ENCODE results near the gene VSIG10L.

Gene VSIG10L

GRCh38 chr19:51359294-51359693 lies 17.4 kb upstream of the VSIG10L start:
- peaks cover 25% of the 10 kb centered on the region for H3K4me1 ChIP-seq (ENCODE audit: control insufficient read depth, insufficient read depth, low read length)
- H3K9ac ChIP-seq (ENCODE audit: low read length), result no peak overlapping the region
- no peaks in the 10 kb centered on the region for H3K9me3 ChIP-seq (ENCODE audit: control insufficient read depth, low read length)
- no peak overlapping the region for H3K4me3 ChIP-seq (ENCODE audit: low read length)
- no peaks in the 10 kb centered on the region for H3K27me3 ChIP-seq (ENCODE audit: control insufficient read depth, insufficient read depth, low read length)
- no peaks in the 10 kb centered on the region for H3K36me3 ChIP-seq (ENCODE audit: control insufficient read depth, insufficient read depth, low read length)

- H3K27me3 ChIP-seq (ENCODE audit: control insufficient read depth, insufficient read depth, low read length), result no peaks in the 10 kb centered on the region
- H3K9ac ChIP-seq (ENCODE audit: low read length), result no peak overlapping the region
- H3K36me3 ChIP-seq (ENCODE audit: control insufficient read depth, insufficient read depth, low read length), result no peaks in the 10 kb centered on the region
- H3K4me1 ChIP-seq (ENCODE audit: control insufficient read depth, insufficient read depth, low read length), result peaks cover 12% of the 10 kb centered on the region
- H3K9me3 ChIP-seq (ENCODE audit: control insufficient read depth, low read length), result no peaks in the 10 kb centered on the region
- no peak overlapping the region for H3K4me3 ChIP-seq (ENCODE audit: low read length)
Measured at GRCh38 chr19:51357952-51358351, 16.0 kb upstream of the VSIG10L start.

- Histone ChIP-seq H3K4me1 (ENCODE audit: control insufficient read depth, insufficient read depth, low read length) (no peaks in the 10 kb centered on the region), H3K9me3 (ENCODE audit: control insufficient read depth, low read length) (no peaks in the 10 kb centered on the region), H3K27me3 (ENCODE audit: control insufficient read depth, insufficient read depth, low read length) (no peaks in the 10 kb centered on the region), H3K4me3 (ENCODE audit: low read length) (no peak overlapping the region), H3K36me3 (ENCODE audit: control insufficient read depth, insufficient read depth, low read length) (no peaks in the 10 kb centered on the region), H3K9ac (ENCODE audit: low read length) (no peak overlapping the region)
Measured at GRCh38 chr19:51356159-51356801, 14.3 kb upstream of the VSIG10L start.

- H3K4me1 ChIP-seq (ENCODE audit: control insufficient read depth, insufficient read depth, low read length), result no peaks in the 10 kb centered on the region
- H3K36me3 ChIP-seq (ENCODE audit: control insufficient read depth, insufficient read depth, low read length), result no peaks in the 10 kb centered on the region
- H3K9ac ChIP-seq (ENCODE audit: low read length), result no peak overlapping the region
- H3K27me3 ChIP-seq (ENCODE audit: control insufficient read depth, insufficient read depth, low read length), result no peaks in the 10 kb centered on the region
- H3K9me3 ChIP-seq (ENCODE audit: control insufficient read depth, low read length), result no peaks in the 10 kb centered on the region
- no peak overlapping the region for H3K4me3 ChIP-seq (ENCODE audit: low read length)
Measured at GRCh38 chr19:51354742-51355148, 12.8 kb upstream of the VSIG10L start.

- H3K4me1 ChIP-seq (ENCODE audit: control insufficient read depth, insufficient read depth, low read length), result no peaks in the 10 kb centered on the region
- H3K27me3 ChIP-seq (ENCODE audit: control insufficient read depth, insufficient read depth, low read length), result no peaks in the 10 kb centered on the region
- no peaks in the 10 kb centered on the region for H3K36me3 ChIP-seq (ENCODE audit: control insufficient read depth, insufficient read depth, low read length)
- H3K9ac ChIP-seq (ENCODE audit: low read length), result no peak overlapping the region
- H3K4me3 ChIP-seq (ENCODE audit: low read length), result no peak overlapping the region
- no peaks in the 10 kb centered on the region for H3K9me3 ChIP-seq (ENCODE audit: control insufficient read depth, low read length)
Measured at GRCh38 chr19:51354103-51354741, 12.3 kb upstream of the VSIG10L start.

- H3K4me3 ChIP-seq (ENCODE audit: low read length), result no peak overlapping the region
- no peaks in the 10 kb centered on the region for H3K4me1 ChIP-seq (ENCODE audit: control insufficient read depth, insufficient read depth, low read length)
- no peaks in the 10 kb centered on the region for H3K36me3 ChIP-seq (ENCODE audit: control insufficient read depth, insufficient read depth, low read length)
- H3K9me3 ChIP-seq (ENCODE audit: control insufficient read depth, low read length), result no peaks in the 10 kb centered on the region
- no peaks in the 10 kb centered on the region for H3K27me3 ChIP-seq (ENCODE audit: control insufficient read depth, insufficient read depth, low read length)
- H3K9ac ChIP-seq (ENCODE audit: low read length), result no peak overlapping the region
Measured at GRCh38 chr19:51352783-51353360, 10.9 kb upstream of the VSIG10L start.

- no peaks in the 10 kb centered on the region for H3K36me3 ChIP-seq (ENCODE audit: control insufficient read depth, insufficient read depth, low read length)
- H3K9ac ChIP-seq (ENCODE audit: low read length), result no peak overlapping the region
- H3K4me1 ChIP-seq (ENCODE audit: control insufficient read depth, insufficient read depth, low read length), result no peaks in the 10 kb centered on the region
Measured at GRCh38 chr19:51351266-51351990, 9.5 kb upstream of the VSIG10L start.

DNA sequence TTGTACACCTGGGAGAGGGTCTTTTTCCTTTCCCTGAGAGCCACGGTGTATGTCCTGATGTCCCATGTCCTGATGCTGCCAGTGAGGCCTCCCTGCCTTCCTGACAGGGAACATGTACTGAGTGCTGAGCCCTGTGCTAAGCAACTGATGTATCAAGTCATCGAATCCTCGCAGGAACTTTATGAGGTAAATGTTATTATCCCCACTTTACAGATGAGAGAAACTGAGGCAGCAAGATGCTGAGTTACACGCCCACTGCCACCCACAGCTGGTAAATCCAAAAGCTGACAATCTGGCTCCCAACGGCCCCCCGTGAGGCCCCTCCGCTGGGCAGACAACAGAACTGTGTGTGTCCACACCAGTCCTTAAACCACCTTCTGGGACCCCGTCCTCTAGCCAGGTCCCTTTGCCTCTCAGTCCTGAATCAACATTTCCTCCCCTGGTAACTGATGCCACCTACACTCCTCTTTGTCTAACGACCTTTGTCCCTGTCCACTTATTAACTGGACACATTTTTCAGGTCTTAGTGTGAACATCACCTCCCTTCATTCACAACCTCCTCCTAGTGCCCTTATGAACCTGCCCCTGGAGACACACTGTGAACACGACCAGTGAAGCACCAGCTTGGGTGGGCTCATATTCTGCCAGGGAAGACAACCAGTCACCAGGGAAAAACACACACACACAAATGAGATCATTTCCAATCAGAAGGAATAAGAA lies 5.4 kb upstream of the VSIG10L start:
- no peaks in the 10 kb centered on the region for H3K36me3 ChIP-seq (ENCODE audit: control insufficient read depth, insufficient read depth, low read length)
- no peaks in the 10 kb centered on the region for H3K9me3 ChIP-seq (ENCODE audit: control insufficient read depth, low read length)
- H3K4me3 ChIP-seq (ENCODE audit: low read length), result no peak overlapping the region
- no peak overlapping the region for H3K9ac ChIP-seq (ENCODE audit: low read length)
- H3K4me1 ChIP-seq (ENCODE audit: control insufficient read depth, insufficient read depth, low read length), result no peaks in the 10 kb centered on the region
- H3K27me3 ChIP-seq (ENCODE audit: control insufficient read depth, insufficient read depth, low read length), result no peaks in the 10 kb centered on the region

More at GRCh38 chr19:51351266-51351990, 9.5 kb upstream of the VSIG10L start:
- H3K9me3 ChIP-seq (ENCODE audit: control insufficient read depth, low read length), result no peaks in the 10 kb centered on the region
- H3K27me3 ChIP-seq (ENCODE audit: control insufficient read depth, insufficient read depth, low read length), result no peaks in the 10 kb centered on the region
- no peak overlapping the region for H3K4me3 ChIP-seq (ENCODE audit: low read length)

DNA sequence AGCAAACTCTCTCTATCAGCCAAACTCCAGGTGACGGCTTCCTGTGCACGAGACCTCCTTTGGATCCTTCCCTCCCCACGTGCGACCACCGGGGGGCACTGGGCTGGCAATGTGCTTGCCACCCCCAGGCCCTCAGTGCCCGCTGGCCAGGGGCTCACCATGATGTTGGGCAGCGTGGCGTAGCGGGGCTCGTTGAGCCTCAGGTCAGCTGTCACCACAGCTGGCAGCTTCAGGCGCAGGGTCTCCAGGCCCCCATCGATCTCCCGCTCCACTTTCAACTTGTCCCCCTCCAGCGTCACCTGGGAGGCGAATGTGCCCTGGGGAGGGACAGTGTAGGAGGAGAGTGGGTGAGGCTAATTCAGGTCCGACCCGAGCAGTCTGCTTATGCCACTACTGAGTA lies 4.8 kb upstream of the VSIG10L start:
- Histone ChIP-seq H3K27me3 (ENCODE audit: control insufficient read depth, insufficient read depth, low read length) (no peaks in the 10 kb centered on the region), H3K36me3 (ENCODE audit: control insufficient read depth, insufficient read depth, low read length) (no peaks in the 10 kb centered on the region), H3K9ac (ENCODE audit: low read length) (no peak overlapping the region), H3K4me1 (ENCODE audit: control insufficient read depth, insufficient read depth, low read length) (no peaks in the 10 kb centered on the region), H3K4me3 (ENCODE audit: low read length) (no peak overlapping the region), H3K9me3 (ENCODE audit: control insufficient read depth, low read length) (no peaks in the 10 kb centered on the region)

DNA sequence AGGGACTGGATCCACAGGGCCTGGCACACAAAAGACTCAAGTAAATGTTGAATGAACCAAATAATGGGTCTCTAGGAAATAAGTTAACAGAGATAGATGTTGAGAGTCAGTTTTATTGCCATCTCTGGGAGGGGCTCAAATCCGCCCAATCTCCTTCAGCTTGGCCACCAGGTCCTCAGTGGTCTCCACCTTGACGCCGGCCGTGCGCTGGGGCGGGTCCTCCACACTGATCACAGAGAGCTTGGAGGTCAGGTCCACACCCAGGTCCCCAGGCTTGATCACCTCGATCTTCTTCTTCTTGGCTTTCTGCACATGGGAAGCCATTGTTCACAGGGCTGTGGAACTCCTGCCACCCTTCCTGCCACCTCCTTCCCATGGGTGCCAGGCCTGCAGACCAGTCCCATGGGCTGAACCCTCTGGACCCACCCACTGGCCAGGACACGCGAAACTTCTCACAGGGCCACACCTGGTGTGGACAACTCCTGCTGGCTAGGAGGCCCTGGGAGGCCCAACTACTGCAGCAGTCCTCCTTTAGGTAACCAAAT lies 3.2 kb upstream of the VSIG10L start:
- H3K27me3 ChIP-seq (ENCODE audit: control insufficient read depth, insufficient read depth, low read length), result peaks cover 6% of the 10 kb centered on the region
- H3K4me3 ChIP-seq (ENCODE audit: low read length), result no peak overlapping the region
- H3K36me3 ChIP-seq (ENCODE audit: control insufficient read depth, insufficient read depth, low read length), result no peaks in the 10 kb centered on the region
- no peaks in the 10 kb centered on the region for H3K9me3 ChIP-seq (ENCODE audit: control insufficient read depth, low read length)
- peaks cover 4% of the 10 kb centered on the region for H3K4me1 ChIP-seq (ENCODE audit: control insufficient read depth, insufficient read depth, low read length)
- H3K9ac ChIP-seq (ENCODE audit: low read length), result no peak overlapping the region

DNA sequence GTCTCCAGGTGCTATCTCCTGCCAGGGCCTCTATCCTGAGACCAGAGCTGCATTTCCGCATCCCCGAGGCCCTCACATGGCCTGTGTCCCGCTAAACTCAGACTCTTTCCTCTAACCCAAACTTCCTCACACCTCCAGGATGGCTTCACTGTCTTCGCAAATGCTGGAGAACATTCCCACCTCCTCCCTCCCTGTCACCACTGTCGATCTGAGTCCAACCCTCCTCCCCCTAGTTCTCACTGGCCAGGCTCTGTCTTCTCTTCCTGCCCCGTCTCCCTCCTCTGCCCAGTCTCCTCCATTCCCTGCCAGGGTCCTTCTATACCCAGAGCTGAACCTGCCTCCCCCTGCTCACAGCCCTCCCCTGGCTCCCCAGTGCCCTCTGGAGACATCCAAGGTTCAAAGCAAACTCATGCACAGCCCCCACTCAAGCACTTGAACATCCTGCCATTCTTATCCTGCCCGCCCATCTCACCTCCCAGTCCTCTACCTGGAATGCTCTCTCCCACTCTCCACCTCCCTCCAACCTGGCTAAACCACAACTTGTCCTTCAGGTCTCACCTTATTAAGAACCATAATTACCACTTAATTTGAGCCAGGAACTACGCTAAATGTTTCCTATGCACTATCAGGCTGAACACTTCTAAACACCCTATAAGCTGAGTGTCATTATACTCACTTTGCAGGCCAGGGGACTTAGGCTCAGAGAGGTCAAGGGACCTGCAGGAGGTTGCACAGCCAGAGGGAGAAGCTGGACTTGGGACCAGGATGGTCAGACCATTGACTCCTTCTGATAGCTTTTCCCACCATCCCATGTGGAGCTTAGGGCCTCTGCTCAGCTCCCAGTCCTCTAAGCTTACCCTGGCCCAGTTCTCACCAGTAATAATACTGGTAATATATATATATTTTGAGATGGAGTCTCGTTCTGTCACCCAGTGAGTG lies 961 bp upstream of the VSIG10L start:
- peaks cover 8% of the 10 kb centered on the region for H3K4me1 ChIP-seq (ENCODE audit: control insufficient read depth, insufficient read depth, low read length)
- no peak overlapping the region for H3K4me3 ChIP-seq (ENCODE audit: low read length)
- no peak overlapping the region for H3K9ac ChIP-seq (ENCODE audit: low read length)

More for the DNA sequence above, 961 bp upstream of the VSIG10L start:
- H3K27me3 ChIP-seq (ENCODE audit: control insufficient read depth, insufficient read depth, low read length), result peaks cover 6% of the 10 kb centered on the region
- no peaks in the 10 kb centered on the region for H3K9me3 ChIP-seq (ENCODE audit: control insufficient read depth, low read length)
- no peaks in the 10 kb centered on the region for H3K36me3 ChIP-seq (ENCODE audit: control insufficient read depth, insufficient read depth, low read length)
